NT2/D1 (cell line): ENCODE data around the gene RELB.

ENCODE experiments used
- SUZ12 ChIP-seq: IDR thresholded peaks from 2 replicates; pipeline ENCODE4 v1.6.1; 2011; ENCODE audit not compliant: insufficient read length, insufficient read depth; ENCODE audit errors: extremely low read depth
- YY1 ChIP-seq: IDR thresholded peaks from 2 replicates; pipeline ENCODE4 v1.6.1; 2011; ENCODE audit not compliant: insufficient read length, insufficient read depth
- ZNF274 ChIP-seq: IDR thresholded peaks from 2 replicates; pipeline ENCODE4 v1.6.1; 2011; ENCODE audit warnings: mild to moderate bottlenecking, low read depth, low read length

DNA sequence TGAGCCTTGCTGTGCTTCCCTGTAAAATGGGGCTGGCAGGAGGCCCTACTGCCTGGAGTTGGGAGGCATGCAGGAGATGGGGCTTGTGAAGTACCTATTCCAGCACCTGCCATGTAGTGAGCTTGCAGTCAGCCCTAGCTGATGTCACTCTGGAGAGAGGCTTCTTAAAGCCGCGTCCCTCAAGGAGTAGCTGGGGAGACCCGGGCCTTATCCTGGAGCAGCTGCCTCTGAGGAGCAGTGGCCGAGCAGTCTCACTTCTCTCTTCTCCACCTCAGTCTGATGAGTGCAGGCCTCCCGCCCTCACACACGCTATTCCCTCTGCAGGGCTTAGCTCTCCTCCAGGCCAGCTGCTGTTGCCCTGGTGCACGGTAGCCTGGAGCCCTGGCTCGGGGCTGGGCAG lies 55.6 kb downstream of the RELB start:
- TF ChIP-seq YY1 (no peak), ZNF274 (no peak), SUZ12 (no peak)
